GM18519 (cell line): ENCODE measurements around the gene RHOT1.
"Not testable (repeated sequence)": the region's sequence is repeated elsewhere in the genome, so short reads cannot be mapped to it uniquely, and the experiment has no call there.

Experiments used
- ATAC-seq: cut with Tn5 transposase; IDR thresholded peaks from one replicate; pipeline ENCODE4 v1.9.1; 2021; ENCODE audit warnings: mild to moderate bottlenecking, moderate library complexity; ENCODE audit not compliant: unreplicated experiment, low FRiP score

RHOT1 gene

DNA sequence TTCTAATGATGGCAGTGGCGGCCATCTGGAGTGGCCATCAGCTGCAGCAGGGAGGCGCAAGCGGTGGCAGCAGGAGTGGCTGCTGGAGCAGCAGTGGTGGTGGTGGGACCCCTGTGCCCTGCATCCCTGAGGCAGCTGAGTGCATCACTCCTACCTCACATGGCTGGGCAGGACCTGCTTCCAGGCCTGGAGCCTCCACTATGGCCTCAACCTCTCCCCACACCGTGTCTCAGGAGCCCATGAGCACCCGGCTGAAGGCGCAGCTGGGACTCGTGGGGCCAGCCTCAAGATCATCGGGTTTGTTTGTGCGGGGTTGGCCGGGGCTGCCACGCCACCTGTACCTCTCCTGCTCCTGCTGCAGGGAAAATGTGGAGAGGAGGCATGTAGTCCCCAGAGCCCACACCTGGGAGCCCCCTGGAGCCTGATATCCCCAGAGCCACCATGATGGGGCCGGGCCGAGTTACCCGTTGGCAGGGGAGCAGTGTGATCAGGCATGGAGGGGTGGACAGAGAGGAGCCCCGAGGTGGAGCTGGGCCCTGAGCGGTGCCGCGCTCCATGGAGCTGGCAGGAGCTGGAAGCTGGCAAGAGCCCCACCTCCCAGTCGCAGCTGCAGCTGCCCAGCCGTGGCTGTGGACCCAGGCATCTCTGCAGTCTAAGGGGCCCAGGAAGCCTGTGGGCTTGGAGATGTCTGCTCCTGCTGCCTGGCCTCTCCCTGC is 16.7 kb downstream of the RHOT1 start:
- ATAC-seq: no peak

DNA sequence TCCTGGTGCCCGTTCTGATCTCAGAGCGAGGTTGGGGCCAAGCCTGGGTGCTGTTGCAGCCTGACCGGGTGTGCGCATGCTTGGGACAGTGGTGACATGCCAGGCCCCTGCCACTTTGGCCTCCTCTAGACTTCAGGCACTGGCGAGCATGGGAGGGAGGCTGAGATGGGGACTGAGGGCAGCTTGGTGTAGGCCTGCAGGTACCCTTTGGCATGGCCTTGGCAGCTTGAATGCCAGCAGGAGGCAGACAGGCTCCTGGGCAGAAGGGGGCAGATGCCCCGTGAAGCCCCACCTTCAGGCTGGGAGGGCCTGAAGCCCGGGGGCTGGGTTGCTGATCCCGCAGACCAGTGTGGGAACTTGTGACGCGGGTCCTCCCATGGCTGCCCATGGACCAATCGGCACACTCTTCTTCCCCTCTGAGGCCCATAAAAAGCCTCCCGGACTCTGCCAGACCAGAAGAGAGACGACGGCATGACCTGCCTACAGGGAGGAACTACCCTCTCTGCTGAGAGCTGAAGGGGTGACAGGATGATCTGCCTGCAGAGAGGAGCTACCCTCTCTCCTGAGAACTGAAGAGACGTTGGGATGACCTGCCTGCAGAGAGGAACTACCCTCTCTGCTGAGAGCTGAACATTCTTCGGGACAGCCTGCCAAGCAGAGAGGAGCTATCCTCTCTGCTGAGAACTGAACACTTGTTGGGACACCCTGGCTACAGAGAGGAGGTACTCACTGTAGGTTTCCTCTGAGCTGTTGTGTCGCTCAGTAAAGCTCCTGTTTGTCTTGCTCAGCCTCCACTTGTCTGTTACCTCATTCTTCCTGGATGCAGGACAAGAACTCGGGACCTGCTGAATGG is 17.5 kb downstream of the RHOT1 start:
- ATAC-seq: no peak

DNA sequence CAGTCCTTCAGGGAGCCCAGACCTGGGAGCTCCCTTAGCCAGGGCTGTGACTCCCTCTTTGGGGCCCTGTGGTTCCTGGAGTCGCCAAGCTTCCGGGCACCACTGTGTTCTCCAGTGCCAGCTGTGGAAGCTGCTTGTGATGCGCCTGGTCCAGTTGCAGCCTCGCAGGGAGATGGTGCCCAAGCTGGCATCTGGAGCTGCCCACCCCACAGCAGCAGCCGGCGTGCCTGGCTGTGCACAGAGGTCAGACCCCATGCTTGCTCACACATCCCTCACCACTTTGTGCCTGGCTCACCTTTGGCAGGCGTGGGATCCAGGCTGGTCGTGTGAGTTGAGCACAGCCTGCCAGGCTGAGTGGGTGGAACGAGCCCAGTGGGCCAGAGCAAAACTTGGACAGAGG is 18.2 kb downstream of the RHOT1 start:
- no peak for ATAC-seq

DNA sequence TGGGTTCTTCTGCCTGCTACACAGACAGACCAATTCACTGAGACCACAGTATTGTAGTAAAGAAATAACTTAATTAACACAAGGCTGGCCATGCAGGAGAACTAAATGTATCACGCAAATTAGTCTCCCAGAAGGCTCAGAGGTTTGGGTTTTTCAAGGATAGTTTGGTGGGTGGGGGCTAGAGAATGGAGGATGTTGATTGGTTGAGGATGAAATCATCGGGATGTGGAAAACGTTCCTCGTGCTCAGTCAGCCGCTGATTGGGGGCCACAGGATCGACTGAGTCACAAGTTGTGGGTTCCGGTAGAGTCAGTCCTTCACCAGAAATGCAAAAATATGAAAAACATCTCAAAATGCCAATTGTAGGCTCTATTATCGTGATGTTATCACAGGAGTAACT is 18.7 kb downstream of the RHOT1 start:
- no peak for ATAC-seq

DNA sequence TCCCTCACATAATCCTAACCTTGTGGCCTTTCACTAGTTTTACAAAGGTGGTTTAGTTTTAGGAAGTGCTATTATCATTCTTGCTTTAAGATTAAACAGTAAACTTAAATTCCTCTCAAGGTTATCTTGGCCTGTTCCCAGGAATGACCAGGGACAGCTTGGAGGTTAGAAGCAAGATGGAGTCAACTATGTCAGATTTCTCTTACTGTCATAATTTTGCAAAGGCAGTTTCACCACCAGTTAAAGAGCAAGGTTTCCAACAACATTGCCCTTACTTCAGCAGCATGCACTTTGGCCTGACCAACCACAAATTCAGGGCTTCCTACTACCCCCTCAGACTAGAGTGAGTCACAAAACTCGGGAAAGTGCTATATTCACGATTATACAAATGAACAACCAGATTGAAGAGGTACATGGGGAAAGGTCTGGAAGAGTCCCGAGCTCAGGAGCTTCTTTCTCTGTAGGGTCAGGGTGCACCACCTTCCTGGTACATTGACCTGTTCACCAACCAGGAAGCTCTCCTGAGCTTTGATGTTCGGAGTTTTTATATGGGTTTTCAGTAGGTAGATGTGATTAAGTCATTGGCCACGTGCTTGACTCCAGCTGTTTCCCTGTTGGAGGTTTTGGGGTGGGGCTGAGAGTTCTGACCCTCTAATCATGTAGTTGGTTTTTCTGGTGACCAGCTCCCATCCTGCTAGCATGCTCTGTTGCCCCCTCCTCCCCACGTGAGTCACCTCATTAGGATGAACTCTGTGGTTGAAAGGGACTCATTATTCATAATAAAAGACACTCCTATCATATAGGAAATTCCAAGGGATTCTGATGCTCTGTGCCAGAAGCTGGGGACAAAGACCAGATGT is 19.4 kb downstream of the RHOT1 start:
- no peak for ATAC-seq

DNA sequence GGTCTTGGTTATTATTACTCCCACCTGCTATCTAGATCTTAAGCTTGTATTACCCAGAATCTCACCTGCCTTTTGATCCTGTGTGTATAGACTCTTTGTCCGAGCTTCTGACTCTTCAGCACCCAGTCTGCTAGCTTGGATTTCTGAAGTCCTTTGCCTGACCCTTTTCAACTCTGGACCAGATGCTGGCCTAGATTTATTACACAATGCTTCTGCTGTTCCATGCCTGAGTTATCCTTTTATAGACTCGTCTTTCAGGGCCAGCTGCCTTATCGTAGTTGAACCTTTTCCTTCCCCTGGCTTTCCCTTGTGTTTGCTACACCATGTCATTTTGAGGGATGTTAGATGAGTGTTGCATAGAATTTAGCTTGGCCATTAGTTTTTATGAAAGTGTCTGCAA is 32.6 kb downstream of the RHOT1 start:
- ATAC-seq: no peak

DNA sequence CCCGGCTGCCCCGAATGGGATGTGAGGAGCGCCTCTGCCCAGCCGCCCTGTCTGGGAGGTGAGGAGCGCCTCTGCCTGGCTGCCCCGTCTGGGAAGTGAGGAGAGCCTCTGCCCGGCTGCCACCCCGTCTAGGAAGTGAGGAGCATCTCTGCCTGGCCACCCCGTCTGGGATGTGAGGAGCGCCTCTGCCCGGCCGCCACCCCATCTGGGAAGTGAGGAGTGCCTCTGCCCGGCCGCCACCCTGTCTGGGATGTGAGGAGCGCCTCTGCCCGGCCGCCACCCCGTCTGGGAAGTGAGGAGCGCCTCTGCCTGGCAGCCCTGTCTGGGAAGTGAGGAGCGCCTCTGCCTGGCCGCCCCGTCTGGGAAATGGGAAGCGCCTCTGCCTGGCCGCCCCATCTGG is 36.4 kb downstream of the RHOT1 start:
- not testable (repeated sequence) for ATAC-seq

DNA sequence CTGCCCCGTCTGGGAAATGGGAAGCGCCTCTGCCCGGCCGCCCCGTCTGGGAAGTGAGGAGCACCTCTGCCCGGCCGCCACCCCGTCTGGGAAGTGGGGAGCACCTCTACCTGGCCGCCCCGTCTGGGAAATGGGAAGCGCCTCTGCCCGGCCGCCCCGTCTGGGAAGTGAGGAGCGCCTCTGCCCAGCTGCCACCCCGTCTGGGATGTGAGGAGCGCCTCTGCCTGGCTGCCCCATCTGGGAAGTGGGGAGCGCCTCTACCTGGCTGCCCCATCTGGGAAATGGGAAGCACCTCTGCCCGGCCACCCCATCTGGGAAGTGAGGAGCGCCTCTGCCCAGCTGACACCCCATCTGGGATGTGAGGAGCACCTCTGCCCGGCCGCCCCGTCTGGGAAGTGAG is 36.8 kb downstream of the RHOT1 start:
- not testable (repeated sequence) for ATAC-seq

DNA sequence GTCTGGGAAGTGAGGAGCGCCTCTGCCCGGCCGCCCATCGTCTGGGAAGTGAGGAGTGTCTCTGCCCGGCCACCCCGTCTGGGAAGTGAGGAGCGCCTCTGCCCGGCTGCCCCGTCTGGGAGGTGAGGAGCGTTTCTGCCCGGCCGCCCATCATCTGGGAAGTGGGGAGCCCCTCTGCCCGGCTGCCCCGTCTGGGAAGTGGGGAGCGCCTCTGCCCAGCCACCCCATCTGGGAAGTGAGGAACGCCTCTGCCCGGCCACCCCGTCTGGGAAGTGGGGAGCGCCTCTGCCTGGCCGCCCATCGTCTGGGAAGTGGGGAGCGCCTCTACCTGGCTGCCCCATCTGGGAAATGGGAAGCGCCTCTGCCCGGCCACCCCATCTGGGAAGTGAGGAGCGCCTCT is 37.2 kb downstream of the RHOT1 start:
- not testable (repeated sequence) for ATAC-seq

DNA sequence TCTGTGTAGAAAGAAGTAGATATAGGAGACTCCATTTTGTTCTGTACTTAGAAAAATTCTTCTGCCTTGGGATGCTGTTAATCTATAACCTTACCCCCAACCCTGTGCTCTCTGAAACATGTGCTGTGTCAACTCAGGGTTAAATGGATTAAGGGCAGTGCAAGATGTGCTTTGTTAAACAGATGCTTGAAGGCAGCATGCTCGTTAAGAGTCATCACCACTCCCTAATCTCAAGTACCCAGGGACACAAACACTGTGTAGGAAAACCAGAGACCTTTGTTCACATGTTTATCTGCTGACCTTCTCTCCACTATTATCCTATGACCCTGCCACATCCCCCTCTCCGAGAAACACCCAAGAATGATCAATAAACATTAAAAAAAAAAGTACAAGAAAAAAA is 38.0 kb downstream of the RHOT1 start:
- ATAC-seq: not testable (repeated sequence)

DNA sequence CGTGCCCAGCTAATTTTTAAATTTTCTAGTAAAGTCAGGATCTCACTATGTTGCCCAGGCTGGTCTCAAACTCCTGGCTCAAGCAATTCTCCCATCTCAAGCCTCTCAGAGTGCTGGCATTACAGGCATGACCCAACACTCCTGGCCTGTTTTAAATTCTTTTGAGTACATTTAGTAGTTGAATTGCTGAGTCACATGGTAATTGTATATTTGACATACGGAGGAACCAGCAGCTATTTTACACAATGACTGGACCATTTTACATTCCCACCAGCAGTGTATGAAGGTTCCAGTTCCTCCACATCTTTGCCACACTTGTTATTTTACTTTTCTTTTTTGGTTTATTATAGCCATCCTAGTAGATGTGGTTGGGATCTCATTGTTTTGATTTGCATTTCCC is 43.6 kb downstream of the RHOT1 start:
- no peak for ATAC-seq

DNA sequence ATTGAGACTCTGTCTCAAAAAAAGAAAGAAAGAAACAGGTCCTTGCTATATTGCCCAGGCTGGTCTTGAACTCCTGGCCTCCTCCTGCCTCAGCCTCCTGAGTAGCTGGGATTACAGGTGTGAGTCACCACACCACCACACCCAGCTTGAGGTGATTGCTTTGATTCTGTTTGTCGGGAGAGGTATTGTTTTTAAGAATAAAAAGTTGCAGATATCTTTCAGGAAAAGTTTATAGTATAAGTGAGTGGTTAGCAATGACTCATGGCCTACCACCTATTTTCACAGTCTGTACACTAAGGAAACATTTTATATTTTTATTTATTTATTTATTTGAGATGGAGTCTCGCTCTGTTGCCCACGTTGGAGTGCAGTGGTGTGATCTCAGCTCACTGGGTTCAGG is 45.0 kb downstream of the RHOT1 start:
- no peak for ATAC-seq

DNA sequence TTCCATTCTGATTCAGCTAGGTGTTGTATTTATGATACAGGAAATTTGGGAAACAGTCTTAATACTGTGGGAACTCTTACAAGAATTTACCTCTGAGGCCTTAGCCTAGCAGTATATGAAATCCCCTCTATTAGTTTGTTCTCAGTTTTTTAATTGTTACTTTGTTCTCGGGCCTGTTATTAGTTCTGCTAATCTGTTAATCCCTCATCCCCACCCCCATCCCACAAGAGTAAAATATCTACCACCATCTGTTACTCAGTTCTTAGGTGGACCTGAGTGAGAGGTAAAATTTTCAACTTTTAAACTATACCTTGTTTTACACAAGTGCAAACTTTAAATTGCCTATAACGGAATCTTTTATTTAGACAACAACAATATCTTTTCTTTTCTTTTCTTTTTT is 47.0 kb downstream of the RHOT1 start:
- no peak for ATAC-seq

DNA sequence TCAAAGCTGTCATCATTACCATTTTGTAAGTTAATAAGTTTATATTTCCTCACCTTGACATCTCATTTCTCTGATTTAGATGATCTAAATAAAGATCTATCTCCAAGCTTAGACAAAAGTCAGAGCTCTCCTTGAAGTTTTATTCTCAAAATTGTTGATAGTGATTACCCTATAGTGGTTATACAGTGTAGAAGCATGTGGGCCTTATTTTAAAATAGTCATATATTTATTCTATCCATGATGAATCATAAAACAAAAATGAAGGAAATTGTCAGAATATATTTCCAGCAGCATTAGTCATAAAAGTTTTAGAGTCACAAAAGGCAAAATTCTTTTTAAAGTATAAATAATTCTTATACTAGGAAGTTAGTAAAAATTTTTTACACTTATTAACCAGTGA is 49.0 kb downstream of the RHOT1 start:
- no peak for ATAC-seq

DNA sequence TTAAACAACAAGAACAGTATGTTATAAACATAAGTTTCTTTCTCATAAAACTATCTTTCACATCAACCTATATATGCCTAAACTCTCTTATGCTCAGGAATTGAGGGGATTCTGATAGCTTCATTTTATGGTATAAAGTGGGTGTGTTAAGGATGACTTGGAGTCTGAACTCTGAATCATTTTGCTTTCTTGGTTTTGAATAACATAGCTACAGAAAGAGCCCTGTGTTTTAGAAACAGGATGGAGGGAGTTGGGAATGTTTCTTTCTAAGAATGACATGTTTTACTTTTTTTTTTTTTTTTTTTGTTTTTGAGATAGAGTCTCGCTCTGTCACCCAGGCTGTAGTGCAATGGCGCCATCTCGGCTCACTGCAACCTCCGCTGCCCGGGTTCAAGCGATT is 50.1 kb downstream of the RHOT1 start:
- ATAC-seq: no peak

DNA sequence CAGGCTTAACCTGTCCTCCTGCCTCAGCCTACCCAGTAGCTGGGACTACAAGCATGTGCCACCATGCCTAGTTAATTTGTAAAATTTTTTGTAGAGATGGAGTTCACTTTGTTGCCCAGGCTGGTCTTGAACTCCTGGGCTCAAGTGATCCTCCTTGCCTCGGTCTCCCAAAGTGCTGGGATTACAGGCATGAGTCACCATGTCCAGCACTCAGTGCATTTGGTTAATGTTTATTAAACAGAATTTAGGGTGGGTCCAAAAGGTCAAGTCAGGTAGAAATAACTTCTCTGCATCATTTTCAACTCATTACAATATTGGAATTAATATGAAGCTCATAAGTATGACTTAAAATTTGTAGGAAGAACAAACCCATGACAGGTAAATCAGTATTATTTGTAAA is 55.7 kb downstream of the RHOT1 start:
- no peak for ATAC-seq

DNA sequence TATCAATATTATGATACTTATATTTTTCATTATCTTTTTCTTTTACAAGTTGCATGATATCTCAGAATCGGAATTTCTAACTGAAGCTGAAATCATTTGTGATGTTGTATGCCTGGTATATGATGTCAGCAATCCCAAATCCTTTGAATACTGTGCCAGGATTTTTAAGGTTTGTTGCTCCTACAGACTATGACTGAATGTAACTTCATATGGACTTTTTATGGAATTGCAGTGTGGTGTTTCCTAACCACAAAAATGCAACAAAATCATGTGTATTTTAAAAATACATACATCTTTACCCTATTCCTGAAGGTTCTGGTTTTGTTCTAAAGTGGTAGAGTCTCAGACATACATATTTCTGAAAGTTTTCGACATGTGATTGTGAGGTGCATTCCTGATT is 64.6 kb downstream of the RHOT1 start:
- ATAC-seq: no peak

DNA sequence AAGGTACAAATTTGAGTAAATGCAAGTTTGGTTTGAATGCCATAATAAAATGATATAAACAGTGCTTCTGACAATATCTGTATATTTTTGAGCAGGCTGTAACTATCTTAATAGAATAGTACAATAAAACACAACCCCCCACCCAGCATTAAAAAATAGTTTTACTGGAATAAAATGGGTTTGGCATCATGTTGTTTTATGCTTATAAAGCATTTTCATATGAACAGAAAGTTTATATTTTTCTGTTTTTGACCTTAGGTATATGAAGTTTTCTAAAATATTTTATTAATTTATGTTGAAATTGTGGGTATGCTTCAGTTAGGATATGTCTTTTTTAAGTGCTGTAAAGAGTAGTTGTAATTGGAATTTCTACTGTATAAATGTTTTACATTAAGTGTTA is 66.1 kb downstream of the RHOT1 start:
- no peak for ATAC-seq

DNA sequence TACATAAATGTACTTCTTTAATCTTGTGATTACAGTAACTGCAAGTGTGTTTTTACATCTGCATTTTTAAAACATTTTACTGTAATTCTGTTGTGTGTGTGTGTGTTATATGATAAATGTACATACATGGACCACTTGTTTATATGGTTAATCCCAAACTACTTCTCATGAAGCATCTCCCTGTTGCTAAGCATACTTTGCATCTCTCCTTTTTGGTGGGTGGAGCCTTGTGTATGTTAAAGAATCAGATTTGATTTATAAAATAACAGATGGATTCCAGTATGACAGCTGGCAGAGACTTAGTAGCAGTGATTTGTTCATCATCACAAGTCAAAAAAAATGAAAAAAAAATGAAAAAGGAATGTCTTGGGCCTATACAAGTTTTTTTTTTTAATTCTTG is 67.3 kb downstream of the RHOT1 start:
- ATAC-seq: no peak

DNA sequence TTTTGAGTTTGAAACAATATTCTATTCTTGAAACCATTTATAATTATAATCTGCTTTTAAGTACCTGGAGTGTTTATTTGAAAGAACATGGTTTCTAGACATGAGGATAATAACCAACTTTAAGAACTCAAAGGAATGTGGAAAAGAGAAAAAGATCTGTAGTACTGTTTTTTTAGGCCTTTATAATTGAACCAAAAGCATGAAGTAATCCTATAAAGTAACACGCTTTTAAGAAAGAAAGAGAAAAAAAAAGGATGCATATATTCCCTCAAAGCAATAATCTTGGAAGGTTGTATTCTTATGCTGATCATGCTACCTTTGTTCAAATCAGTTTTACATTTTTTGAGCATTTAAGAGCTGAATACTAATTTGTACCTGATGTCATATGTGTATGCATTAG is 69.4 kb downstream of the RHOT1 start:
- no peak for ATAC-seq

DNA sequence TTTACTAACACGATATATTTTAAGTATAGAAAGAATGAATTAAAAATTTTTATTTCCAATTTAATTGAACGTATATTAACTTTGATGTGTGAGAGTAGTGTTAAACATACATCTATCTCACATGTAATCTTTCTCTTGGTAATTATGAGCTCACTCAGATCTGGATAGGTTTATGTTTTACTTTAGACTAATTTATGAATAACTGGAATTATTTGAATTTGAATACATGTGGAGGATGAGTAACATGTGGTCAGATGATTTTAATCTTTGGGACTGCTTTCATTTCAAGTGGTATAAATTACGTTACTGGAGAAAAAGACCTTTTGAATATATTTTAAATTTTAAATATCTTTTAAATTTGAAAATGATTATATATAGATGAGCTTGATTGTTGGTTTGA is 73.4 kb downstream of the RHOT1 start:
- ATAC-seq: no peak
